Measurements from ENCODE around the gene GNG14. TPM values are rescaled to one million over a fixed set of nuclear protein-coding genes. Genes with fewer than 3 reads are reported as not detected.

The GNG14 gene
- total RNA-seq, 4 donors from 2014 or later: not detected

- TF ChIP-seq POLR2A (IDR thresholded peaks at IDR 0.05; ENCODE audit: low read depth) (no peak), CTCF (IDR thresholded peaks at IDR 0.05) (no peak), POLR2AphosphoS5 (IDR thresholded peaks at IDR 0.05) (no peak), EP300 (IDR thresholded peaks at IDR 0.05) (no peak)
- intact Hi-C loops (cut with DNase I): no loop called here
- Histone ChIP-seq H3K27ac (replicated peaks in 1 of 4) (no peak overlapping the region), H3K9me3 (no peaks in the 10 kb centered on the region), H3K4me1 (peaks cover 16 to 24% (median 22%) of the 10 kb centered on the region in 4 donors), H3K27me3 (no peaks in the 10 kb centered on the region), H3K36me3 (peaks cover 0 to 18% (median 3%) of the 10 kb centered on the region in 4 donors), H3K4me3 (no peak overlapping the region)
- 80% methylated on average over 4 of the region's 5 CpGs for WGBS
- no peak for DNase-seq (ENCODE audit: extremely low spot score)
Measured at GRCh38 chr19:12692960-12693359, 5.2 kb downstream of the GNG14 start.

DNA sequence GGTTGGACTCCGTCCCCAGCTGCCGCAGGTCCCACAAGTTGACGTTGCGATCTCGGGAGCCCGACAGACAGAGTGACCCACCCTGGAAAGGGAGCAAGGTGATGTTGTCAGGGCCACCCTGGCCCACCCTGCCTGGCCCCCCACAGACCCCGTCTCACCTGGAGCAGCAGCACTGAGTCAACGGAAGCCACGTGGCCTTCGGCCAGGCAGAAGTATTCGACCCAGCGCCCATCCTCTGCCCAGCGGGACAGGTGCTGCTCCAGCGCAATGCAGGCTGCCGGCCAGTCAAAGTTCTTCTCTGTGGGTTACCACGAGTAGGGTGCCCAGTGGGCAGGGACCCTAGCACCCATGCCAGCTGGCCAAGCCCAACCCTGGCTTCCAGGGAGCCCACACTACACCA is 6.8 kb downstream of the GNG14 start:
- intact Hi-C loops (cut with DNase I): no loop called here
- H3K4me1 ChIP-seq: peaks cover 16 to 24% (median 22%) of the 10 kb centered on the region in 4 donors
- no peaks in the 10 kb centered on the region for H3K9me3 ChIP-seq
- DNase-seq (ENCODE audit: extremely low spot score): no peak
- TF ChIP-seq EP300 (IDR thresholded peaks at IDR 0.05): no peak
- TF ChIP-seq CTCF (IDR thresholded peaks at IDR 0.05): no peak
- no peak for TF ChIP-seq POLR2AphosphoS5 (IDR thresholded peaks at IDR 0.05)
- no peak for TF ChIP-seq POLR2A (IDR thresholded peaks at IDR 0.05; ENCODE audit: low read depth)
- whole genome bisulfite sequencing: 91% methylated on average over 6 of the region's 16 CpGs
- no peaks in the 10 kb centered on the region for H3K27me3 ChIP-seq
- H3K36me3 ChIP-seq: peaks cover 0 to 18% (median 8%) of the 10 kb centered on the region in 4 donors
- H3K4me3 ChIP-seq: no peak overlapping the region
- H3K27ac ChIP-seq (replicated peaks in 1 of 4): no peak overlapping the region

DNA sequence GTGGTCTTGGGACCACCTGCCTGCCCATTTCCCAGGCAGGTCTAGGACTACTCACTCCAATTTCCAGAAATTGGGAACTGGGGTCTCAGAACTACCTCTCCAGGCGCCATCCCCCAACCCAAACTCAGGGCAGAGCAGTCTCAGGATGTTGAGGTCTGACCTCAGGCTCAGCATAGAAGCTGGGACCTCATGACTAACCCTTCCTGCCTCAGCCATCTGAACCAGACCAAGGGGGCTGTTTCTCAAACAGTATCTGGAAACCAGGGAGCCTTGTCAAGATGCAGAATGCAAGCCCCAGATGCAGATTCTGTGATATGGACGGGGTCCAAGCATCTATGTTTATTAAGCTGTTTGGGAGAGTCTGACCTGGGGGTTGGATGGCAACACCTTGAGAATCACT is 7.3 kb downstream of the GNG14 start:
- Histone ChIP-seq H3K4me3 (no peak overlapping the region), H3K9me3 (no peaks in the 10 kb centered on the region), H3K4me1 (peaks cover 16 to 24% (median 22%) of the 10 kb centered on the region in 4 donors), H3K27ac (replicated peaks in 1 of 4) (no peak overlapping the region), H3K36me3 (peaks cover 2 to 21% (median 12%) of the 10 kb centered on the region in 4 donors), H3K27me3 (no peaks in the 10 kb centered on the region)
- intact Hi-C loops (cut with DNase I): no loop called here
- WGBS: 80% methylated on average over 2 of the region's 2 CpGs
- DNase-seq (ENCODE audit: extremely low spot score): no peak
- TF ChIP-seq POLR2A (IDR thresholded peaks at IDR 0.05; ENCODE audit: low read depth) (no peak), CTCF (IDR thresholded peaks at IDR 0.05) (no peak), POLR2AphosphoS5 (IDR thresholded peaks at IDR 0.05) (no peak)

DNA sequence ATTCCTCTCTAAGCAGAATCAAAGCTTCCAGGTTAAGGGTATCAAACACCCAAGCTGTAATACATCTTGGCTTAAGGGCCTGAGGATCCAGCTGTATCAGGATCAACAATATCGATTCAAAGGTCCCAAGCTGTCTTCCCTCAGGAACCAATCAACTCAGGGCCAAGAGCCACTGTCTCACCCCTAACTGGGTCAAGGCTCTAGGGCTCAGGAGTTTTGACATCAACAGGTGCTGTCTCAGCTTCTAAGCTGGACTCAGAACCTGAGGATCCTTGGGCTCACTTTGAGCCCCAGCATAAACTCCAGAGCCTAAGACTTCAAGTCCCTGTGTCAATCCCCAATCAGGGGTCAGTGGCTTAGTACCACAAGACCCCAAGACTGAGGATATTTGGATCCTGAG is 7.7 kb downstream of the GNG14 start:
- no peaks in the 10 kb centered on the region for H3K27me3 ChIP-seq

More for the DNA sequence above, 7.7 kb downstream of the GNG14 start:
- Histone ChIP-seq H3K27ac (replicated peaks in 1 of 4) (no peak overlapping the region), H3K9me3 (no peaks in the 10 kb centered on the region), H3K36me3 (peaks cover 6 to 25% (median 16%) of the 10 kb centered on the region in 4 donors), H3K4me1 (peaks cover 16 to 24% (median 22%) of the 10 kb centered on the region in 4 donors), H3K4me3 (peak overlapping the region; percentile 67 to 90 (median 74))
- TF ChIP-seq EP300 (IDR thresholded peaks at IDR 0.05) (no peak), CTCF (IDR thresholded peaks at IDR 0.05) (no peak), POLR2AphosphoS5 (IDR thresholded peaks at IDR 0.05) (no peak), POLR2A (IDR thresholded peaks at IDR 0.05; ENCODE audit: low read depth) (no peak)
- DNase-seq (ENCODE audit: extremely low spot score): no peak
- WGBS: 69% methylated on average over 1 of the region's 1 CpG
- intact Hi-C loops (cut with DNase I): no loop called here

Measured in esophagus muscularis mucosa (tissue), 4 donors.